Adipocyte (in vitro differentiated cells): ENCODE results near the gene FAM149A.

Experiments
- DNase-seq: peaks from one replicate; pipeline ENCODE4 v3.0.0-alpha.2; 2015; ENCODE audit warnings: low read depth
- H3K27me3 ChIP-seq: replicated peaks from 2 replicates; pipeline ENCODE4 v1.7.0; 2013; ENCODE audit warnings: mild to moderate bottlenecking, low read length, moderate library complexity; ENCODE audit not compliant: control insufficient read depth, insufficient read depth
- H3K36me3 ChIP-seq: 2 replicates; pipeline ENCODE4 v1.7.0; 2013; ENCODE audit warnings: low read length, mild to moderate bottlenecking, moderate library complexity; ENCODE audit not compliant: control insufficient read depth, insufficient read depth, severe bottlenecking
- H3K4me1 ChIP-seq: 2 replicates; pipeline ENCODE4 v1.7.0; 2013; ENCODE audit warnings: mild to moderate bottlenecking, low read length, moderate library complexity; ENCODE audit not compliant: control insufficient read depth, insufficient read depth
- H3K4me3 ChIP-seq: 2 replicates; pipeline ENCODE4 v1.7.0; 2013; ENCODE audit warnings: mild to moderate bottlenecking, low read length, moderate library complexity
- H3K9ac ChIP-seq: 2 replicates; pipeline ENCODE4 v1.7.0; 2013; ENCODE audit warnings: mild to moderate bottlenecking, low read length, moderate library complexity
- H3K9me3 ChIP-seq: 2 replicates; pipeline ENCODE4 v1.7.0; 2013; ENCODE audit warnings: mild to moderate bottlenecking, low read length, moderate library complexity; ENCODE audit not compliant: control insufficient read depth

The FAM149A gene

DNA sequence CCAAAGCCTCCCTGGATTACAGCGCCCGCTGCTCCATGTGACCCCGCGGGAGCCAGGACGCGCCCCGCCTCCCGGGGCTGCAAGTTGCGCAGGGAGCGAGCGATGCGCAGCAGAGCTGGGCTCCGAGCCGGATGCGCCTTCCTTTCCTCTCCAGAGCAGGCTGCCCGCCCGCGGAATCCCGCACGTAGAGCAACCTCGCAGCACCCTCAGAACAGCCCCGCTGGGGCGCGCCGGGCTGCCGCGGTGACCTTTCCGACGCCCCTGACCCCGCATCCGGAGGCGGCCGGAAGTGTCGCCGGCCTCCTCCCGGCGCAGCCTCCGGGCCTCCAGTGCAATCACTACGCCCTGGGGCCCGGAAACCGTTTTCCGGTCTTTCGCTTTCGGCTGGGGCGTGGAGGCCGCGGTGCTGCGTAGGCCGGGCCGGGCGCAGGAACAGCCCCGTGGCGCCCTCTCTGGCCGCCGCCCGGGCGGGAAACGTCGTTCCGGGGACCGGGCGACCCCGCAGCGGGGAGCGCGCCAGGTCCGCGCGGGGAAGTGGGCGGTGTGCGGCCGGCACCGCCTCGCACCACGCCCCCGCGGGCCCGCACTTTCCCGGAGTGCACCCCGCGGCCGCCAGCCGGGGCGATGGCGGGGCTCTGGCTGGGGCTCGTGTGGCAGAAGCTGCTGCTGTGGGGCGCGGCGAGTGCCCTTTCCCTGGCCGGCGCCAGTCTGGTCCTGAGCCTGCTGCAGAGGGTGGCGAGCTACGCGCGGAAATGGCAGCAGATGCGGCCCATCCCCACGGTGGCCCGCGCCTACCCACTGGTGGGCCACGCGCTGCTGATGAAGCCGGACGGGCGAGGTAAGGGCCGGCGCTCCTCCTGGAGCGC, 86.9 kb downstream of the FAM149A start, which contains the start of gene CYP4V2:
Gene CYP4V2 (plus strand): TSS at position 368 of the 866 bp plus-strand sequence. CDS start 257 bp downstream, at position 625.
- peak; percentile 90 for DNase-seq
- Histone ChIP-seq H3K27me3 (no peaks in the 10 kb centered on the region), H3K9me3 (no peaks in the 10 kb centered on the region), H3K36me3 (peaks cover 6% of the 10 kb centered on the region), H3K4me1 (peaks cover 14% of the 10 kb centered on the region), H3K4me3 (peak within 1 kb of the TSS; percentile 89), H3K9ac (peak within 1 kb of the TSS; percentile 86)

DNA sequence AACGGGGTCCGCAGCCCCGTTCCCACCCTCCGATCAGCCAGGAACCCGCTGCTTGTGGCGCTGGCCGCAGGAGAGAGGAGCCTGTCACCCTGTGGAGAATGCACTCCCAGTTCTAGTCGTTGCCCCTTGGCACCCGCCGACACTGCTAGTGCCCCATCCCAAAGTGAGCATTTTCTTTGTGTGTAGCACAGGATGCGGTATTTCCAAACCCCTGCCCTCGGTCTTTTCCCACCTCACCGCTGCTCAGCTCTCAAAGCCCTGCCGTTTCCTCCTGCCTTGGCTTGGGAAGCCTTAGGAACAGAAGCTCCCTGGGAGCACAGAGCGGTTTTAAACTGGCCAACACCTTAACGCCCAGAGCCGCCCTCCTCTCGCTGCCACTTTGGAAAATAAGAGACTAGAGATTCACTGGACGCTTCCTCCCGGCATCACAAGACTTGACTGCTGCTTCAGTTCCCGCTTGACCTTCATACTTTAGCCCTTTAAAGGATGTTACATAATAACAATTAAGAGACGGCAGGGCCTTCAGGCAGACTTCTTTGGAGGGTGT, 87.6 kb downstream of the FAM149A start:
- Histone ChIP-seq H3K4me3 (peak overlapping the region; percentile 89), H3K36me3 (peaks cover 9% of the 10 kb centered on the region), H3K9ac (peak overlapping the region; percentile 86), H3K9me3 (no peaks in the 10 kb centered on the region), H3K4me1 (peaks cover 14% of the 10 kb centered on the region), H3K27me3 (no peaks in the 10 kb centered on the region)
- DNase-seq: peak; percentile 65

DNA sequence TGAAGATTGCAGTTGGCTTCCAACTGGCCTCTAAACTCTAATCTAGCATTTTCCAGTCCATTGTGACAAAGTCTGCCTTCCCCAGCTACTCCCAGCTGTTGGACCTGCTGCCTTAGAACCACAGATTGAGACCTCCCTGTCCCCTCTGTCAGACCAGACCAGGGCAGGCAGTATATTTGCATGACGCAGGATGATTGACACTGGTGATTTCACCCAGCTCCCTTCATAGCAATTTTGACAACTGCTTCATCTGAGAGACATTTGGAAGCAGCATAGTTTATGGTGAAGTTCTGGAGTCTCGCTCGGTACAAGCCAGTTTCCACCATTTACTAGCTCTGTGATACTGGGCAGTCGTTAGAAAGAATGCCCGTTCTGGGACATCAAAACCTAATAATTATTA, 89.3 kb downstream of the FAM149A start:
- no peak overlapping the region for H3K9ac ChIP-seq
- DNase-seq: no peak
- no peaks in the 10 kb centered on the region for H3K9me3 ChIP-seq
- H3K4me3 ChIP-seq: no peak overlapping the region
- H3K4me1 ChIP-seq: peaks cover 14% of the 10 kb centered on the region
- no peaks in the 10 kb centered on the region for H3K27me3 ChIP-seq
- H3K36me3 ChIP-seq: peaks cover 9% of the 10 kb centered on the region

DNA sequence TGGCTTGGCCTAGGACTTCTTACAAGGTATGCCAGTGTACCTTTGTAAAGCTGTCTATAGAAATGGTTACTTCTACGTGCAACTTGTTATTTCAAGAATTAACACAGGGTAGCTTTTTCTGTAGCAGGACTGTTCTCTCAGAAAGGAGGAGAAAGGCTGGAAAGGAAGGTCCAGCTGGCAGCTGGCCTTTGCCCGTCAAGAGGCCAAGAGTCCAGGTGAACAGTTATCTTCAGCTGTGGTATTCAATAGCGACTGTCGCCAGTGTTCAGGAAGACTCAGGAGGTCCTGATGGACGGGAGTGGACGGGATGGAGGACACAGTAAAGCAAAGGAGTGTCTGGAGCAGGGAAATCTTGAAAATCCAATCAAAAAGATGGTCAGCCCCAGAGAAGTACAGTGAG, 91.6 kb downstream of the FAM149A start:
- no peak for DNase-seq
- H3K27me3 ChIP-seq: no peaks in the 10 kb centered on the region
- peaks cover 8% of the 10 kb centered on the region for H3K4me1 ChIP-seq
- H3K4me3 ChIP-seq: no peak overlapping the region
- peaks cover 9% of the 10 kb centered on the region for H3K36me3 ChIP-seq
- no peak overlapping the region for H3K9ac ChIP-seq
- H3K9me3 ChIP-seq: no peaks in the 10 kb centered on the region

DNA sequence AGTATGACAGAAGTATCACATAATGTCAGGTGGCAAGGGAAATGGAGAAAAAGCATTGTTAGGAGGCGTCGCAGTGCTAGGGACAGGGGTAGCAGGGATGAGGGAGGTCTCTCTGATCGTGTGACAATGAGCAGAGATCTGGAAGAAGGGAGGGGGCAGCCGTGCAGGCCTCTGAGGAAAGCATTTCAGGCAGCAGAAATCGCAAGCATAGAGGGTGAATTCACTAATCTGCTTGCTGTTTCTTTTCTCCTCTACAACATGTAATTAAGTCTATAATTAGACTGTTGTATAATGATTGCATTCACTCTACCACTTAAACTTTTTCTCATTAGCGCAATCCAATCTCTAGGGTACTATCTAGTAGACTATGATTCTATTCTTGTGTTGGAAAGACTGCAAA, 96.0 kb downstream of the FAM149A start:
- no peak overlapping the region for H3K4me3 ChIP-seq
- no peak overlapping the region for H3K9ac ChIP-seq
- DNase-seq: no peak
- H3K36me3 ChIP-seq: peaks cover 6% of the 10 kb centered on the region
- no peaks in the 10 kb centered on the region for H3K4me1 ChIP-seq
- no peaks in the 10 kb centered on the region for H3K27me3 ChIP-seq
- no peaks in the 10 kb centered on the region for H3K9me3 ChIP-seq

DNA sequence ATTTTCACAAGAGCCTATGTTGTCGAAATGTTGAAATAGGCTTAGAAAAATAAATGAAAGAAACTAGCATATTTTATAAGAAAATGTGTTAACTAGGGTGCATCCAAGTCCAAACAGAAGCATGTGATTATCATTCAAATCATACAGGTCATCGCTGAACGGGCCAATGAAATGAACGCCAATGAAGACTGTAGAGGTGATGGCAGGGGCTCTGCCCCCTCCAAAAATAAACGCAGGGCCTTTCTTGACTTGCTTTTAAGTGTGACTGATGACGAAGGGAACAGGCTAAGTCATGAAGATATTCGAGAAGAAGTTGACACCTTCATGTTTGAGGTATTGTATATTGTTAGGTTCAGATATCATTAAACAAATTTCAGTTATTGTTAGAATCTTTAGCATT, 96.5 kb downstream of the FAM149A start:
- peaks cover 3% of the 10 kb centered on the region for H3K36me3 ChIP-seq
- H3K4me3 ChIP-seq: no peak overlapping the region
- H3K9ac ChIP-seq: no peak overlapping the region
- no peaks in the 10 kb centered on the region for H3K4me1 ChIP-seq
- no peaks in the 10 kb centered on the region for H3K27me3 ChIP-seq
- no peaks in the 10 kb centered on the region for H3K9me3 ChIP-seq
- no peak for DNase-seq

DNA sequence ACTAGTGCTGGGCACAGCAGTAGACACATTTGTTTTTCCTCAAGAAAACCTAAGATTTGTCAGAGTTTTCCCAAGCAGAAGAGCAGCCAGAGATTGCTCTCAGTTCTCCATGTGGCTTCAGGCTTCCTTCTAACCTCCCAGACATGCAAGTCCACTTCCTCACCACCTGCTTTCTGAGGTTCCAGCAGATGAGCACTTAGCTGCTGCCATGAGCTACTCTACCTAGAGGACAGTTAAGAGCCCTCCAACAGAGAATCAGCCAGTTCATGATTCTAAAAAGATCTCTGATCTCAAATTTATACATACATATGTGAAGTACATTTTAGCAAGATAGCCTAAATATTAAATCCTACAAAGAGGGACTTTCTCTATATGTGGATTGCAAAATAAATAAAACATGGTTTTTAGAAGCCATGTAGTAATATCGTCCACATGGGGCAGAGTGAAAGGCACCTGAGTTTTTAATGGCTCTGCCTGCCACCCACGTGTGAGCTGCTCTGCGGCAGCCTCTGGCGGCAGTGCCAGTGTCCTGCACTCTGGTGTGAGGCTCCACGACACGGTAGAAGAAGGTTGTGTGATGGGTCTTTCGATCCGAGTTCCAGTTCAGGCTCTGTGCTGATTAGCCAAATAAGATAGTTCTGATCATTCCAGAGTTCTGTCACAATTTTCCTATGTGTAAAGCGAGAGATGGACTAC, 97.2 kb downstream of the FAM149A start:
- DNase-seq: no peak
- H3K36me3 ChIP-seq: peaks cover 3% of the 10 kb centered on the region
- no peaks in the 10 kb centered on the region for H3K27me3 ChIP-seq
- H3K9me3 ChIP-seq: no peaks in the 10 kb centered on the region
- H3K4me3 ChIP-seq: no peak overlapping the region
- H3K4me1 ChIP-seq: no peaks in the 10 kb centered on the region
- H3K9ac ChIP-seq: no peak overlapping the region

DNA sequence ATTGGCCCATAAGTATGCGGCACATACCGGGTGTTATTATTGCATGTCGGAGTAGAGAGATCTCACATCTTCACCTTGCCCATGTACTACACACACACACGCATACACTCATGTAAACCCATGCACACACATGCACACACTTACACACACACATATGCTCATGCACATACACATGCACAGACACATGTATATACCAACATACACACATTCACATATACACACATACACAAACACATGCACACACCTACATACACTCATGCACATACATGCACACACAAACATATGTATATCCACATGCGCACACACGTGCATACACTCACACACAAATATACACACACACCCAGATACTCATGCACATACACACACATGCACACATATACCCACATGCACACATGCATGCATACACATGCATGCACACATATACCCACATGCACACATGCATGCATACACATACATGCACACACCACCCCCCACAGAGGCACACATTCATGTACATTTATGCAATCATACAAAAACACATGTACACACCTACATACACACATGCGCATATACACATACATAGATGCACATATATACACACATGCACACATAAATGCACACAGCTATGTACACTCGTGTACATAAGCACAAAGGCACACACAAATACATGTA, 98.1 kb downstream of the FAM149A start:
- H3K9me3 ChIP-seq: no peaks in the 10 kb centered on the region
- H3K4me3 ChIP-seq: no peak overlapping the region
- no peaks in the 10 kb centered on the region for H3K4me1 ChIP-seq
- no peak for DNase-seq
- H3K27me3 ChIP-seq: no peaks in the 10 kb centered on the region
- no peaks in the 10 kb centered on the region for H3K36me3 ChIP-seq
- no peak overlapping the region for H3K9ac ChIP-seq

DNA sequence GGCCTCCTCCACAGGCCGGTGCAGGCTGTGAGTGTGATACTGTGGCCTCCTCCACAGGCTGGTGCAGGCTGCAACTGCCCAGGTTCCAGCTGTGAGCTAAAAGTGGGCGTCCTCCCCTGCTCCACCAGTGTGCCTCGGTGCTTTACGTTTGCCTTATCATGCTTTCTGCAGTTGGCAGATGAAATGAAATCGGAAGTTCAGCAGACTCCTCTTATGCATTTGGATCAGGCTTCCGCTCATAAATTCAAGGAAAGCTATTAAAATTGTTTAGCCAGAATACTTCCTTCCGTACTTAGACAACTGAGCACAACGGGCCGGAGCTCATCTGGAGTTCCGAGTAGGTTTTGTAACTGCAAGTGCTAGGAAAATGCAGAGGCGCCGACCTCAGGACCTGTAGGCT, 98.9 kb downstream of the FAM149A start:
- no peak overlapping the region for H3K4me3 ChIP-seq
- H3K36me3 ChIP-seq: no peaks in the 10 kb centered on the region
- no peaks in the 10 kb centered on the region for H3K9me3 ChIP-seq
- no peaks in the 10 kb centered on the region for H3K4me1 ChIP-seq
- no peak overlapping the region for H3K9ac ChIP-seq
- no peak for DNase-seq
- H3K27me3 ChIP-seq: no peaks in the 10 kb centered on the region

DNA sequence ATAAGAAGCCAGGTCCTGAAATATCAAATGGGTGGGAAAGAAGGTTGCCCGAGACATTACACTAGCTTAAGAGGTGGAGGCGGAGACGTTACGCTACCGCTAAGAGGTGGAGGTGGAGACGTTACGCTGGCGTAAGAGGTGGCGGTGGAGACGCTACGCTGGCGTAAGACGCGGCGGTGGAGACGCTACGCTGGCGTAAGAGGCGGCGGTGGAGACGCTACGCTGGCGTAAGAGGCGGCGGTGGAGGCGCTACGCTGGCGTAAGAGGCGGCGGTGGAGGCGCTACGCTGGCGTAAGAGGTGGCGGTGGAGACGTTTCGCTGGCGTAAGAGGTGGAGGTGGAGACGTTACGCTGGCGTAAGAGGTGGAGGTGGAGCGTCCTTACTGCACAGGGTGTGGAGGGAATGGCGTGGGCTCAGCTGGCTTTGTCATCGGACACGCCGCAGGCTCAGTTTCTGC, 99.6 kb downstream of the FAM149A start:
- H3K27me3 ChIP-seq: no peaks in the 10 kb centered on the region
- DNase-seq: no peak
- no peaks in the 10 kb centered on the region for H3K9me3 ChIP-seq
- peak overlapping the region; percentile 52 for H3K9ac ChIP-seq
- peak overlapping the region; percentile 63 for H3K4me3 ChIP-seq
- H3K36me3 ChIP-seq: peaks cover 6% of the 10 kb centered on the region
- H3K4me1 ChIP-seq: no peaks in the 10 kb centered on the region

DNA sequence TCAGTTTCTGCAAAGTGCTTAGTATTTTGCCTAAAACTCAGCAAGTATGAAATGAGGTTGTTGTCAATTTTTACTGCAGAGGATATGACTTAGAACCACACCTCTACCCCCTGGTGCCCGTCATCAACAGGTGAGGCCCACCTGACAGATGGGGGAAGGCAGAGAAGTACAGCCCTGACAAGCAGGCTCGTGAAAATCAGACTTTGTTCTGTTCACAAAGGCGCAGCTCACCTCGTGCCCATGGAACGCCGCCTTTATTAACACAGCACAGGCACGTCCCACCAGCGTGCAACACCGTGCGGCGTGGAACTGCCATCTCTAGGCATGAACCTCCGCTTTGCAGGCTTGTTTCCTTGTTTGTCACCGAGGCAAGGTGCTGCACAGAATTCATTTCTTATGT, 100.2 kb downstream of the FAM149A start:
- Histone ChIP-seq H3K4me1 (no peaks in the 10 kb centered on the region), H3K9ac (peak overlapping the region; percentile 52), H3K4me3 (peak overlapping the region; percentile 63), H3K9me3 (no peaks in the 10 kb centered on the region), H3K36me3 (peaks cover 12% of the 10 kb centered on the region), H3K27me3 (no peaks in the 10 kb centered on the region)
- DNase-seq: no peak
